PC-9 (cell line): Measurements from ENCODE around the gene STK26. TPM values are rescaled to one million over a fixed set of nuclear protein-coding genes. Genes with fewer than 3 reads are reported as not detected.
A peak's percentile ranks its signal among the peaks of the same experiment; 100 is the strongest.

Experiments used
- BruUV-seq: library from RNA; stranded (reverse); fragments of 400-500 nt; replicated peaks from 2 replicates; lab custom pipeline; 2021; lab: Mats Ljungman, UMichigan
- CTCF ChIA-PET: fragments of 300-600 bp; sonication (Branson Sonifier 250); formaldehyde crosslinking; loops from one replicate; lab custom pipeline; 2022; ENCODE audit warnings: antibody characterized with exemption; lab: Charles Lee
- POLR2A ChIA-PET: fragments of 300-600 bp; sonication (Branson Sonifier 250); formaldehyde crosslinking; loops from one replicate; lab custom pipeline; 2022; ENCODE audit warnings: antibody characterized with exemption; ENCODE audit not compliant: unreplicated experiment; lab: Charles Lee
- DNase-seq, 2 experiments: peaks; one replicate each; pipeline versions ENCODE4 v3.0.0 to v3.0.0-alpha.2; 2015 to 2022; ENCODE audit warnings: mixed read lengths in 1 of 2
- H2AFZ ChIP-seq: fragments of 200-600 bp; sonication (generic); 2 replicates; pipeline ENCODE4 v1.8.1; 2017; ENCODE audit warnings: antibody characterized with exemption
- H3F3A ChIP-seq: fragments of 200-600 bp; sonication (generic); 2 replicates; pipeline ENCODE4 v1.8.1; 2017; ENCODE audit warnings: antibody characterized with exemption, mild to moderate bottlenecking, low read depth; ENCODE audit not compliant: insufficient read depth
- H3K27ac ChIP-seq: fragments of 200-600 bp; sonication (generic); 2 replicates; pipeline ENCODE4 v1.6.1; 2016; ENCODE audit warnings: mixed run types
- H3K27me3 ChIP-seq: fragments of 200-600 bp; sonication (generic); 2 replicates; pipeline ENCODE4 v1.6.1; 2016; ENCODE audit warnings: low read depth, mixed run types; ENCODE audit not compliant: insufficient read depth
- H3K36me3 ChIP-seq: fragments of 200-600 bp; sonication (generic); 2 replicates; pipeline ENCODE4 v1.6.1; 2016; ENCODE audit warnings: low read depth, mixed run types
- H3K4me1 ChIP-seq: fragments of 200-600 bp; sonication (generic); replicated peaks from 2 replicates; pipeline ENCODE4 v1.6.1; 2016; ENCODE audit warnings: mixed run types; ENCODE audit not compliant: insufficient read depth
- H3K4me2 ChIP-seq: fragments of 200-600 bp; sonication (generic); 2 replicates; pipeline ENCODE4 v1.6.1; 2017; ENCODE audit warnings: mixed run types
- H3K4me3 ChIP-seq: fragments of 200-600 bp; sonication (generic); 2 replicates; pipeline ENCODE4 v1.6.1; 2016; ENCODE audit warnings: mixed run types
- H3K79me2 ChIP-seq: fragments of 200-600 bp; sonication (generic); 2 replicates; pipeline ENCODE4 v1.6.1; 2017; ENCODE audit warnings: low read depth, mixed run types
- H3K9me2 ChIP-seq: fragments of 200-600 bp; sonication (generic); 2 replicates; pipeline ENCODE4 v1.8.1; 2017; ENCODE audit warnings: mild to moderate bottlenecking; ENCODE audit not compliant: insufficient read depth
- H3K9me3 ChIP-seq: fragments of 200-600 bp; sonication (generic); 2 replicates; pipeline ENCODE4 v1.8.1; 2016; ENCODE audit warnings: low read depth; ENCODE audit not compliant: insufficient read depth
- H4K20me1 ChIP-seq: fragments of 200-600 bp; sonication (generic); 2 replicates; pipeline ENCODE4 v1.8.1; 2017; ENCODE audit not compliant: insufficient read depth
- CTCF ChIP-seq: fragments of 200-600 bp; sonication (generic); conservative IDR thresholded peaks from 2 replicates; pipeline ENCODE4 v1.6.1; 2017; ENCODE audit warnings: mixed run types, antibody characterized with exemption, mild to moderate bottlenecking, moderate library complexity
- EZH2 ChIP-seq: fragments of 200-600 bp; sonication (generic); IDR thresholded peaks from 2 replicates; pipeline ENCODE4 v1.8.0; 2017; ENCODE audit warnings: antibody characterized with exemption, low read depth
- intact Hi-C: fragments of 100-400 bp; cut with micrococcal nuclease; formaldehyde crosslinking; loops from one replicate; pipeline ENCODE4 v1.10.0; 2022; ENCODE audit not compliant: unreplicated experiment
- total RNA-seq: library from RNA; stranded (reverse); gene quantifications from 2 replicates; pipeline ENCODE4 v1.2.3, GENCODE V29; 2021

The STK26 gene
- total RNA-seq, 1 experiment from 2014 or later, result 48.4 TPM

- BruUV-seq, result no TSS peak
- H3K36me3 ChIP-seq, result no peaks in the 10 kb centered on the region
- no peak overlapping the region for H3K4me3 ChIP-seq
- H3F3A ChIP-seq, result 0 out of 2 replicates have a peak, but pooled peaks cover 3% of the 10 kb centered on the region
- no peaks in the 10 kb centered on the region for H4K20me1 ChIP-seq
- H2AFZ ChIP-seq, result no peak overlapping the region
- ChIA-PET POLR2A (no interaction called here), CTCF (no interaction called here)
- TF ChIP-seq EZH2 (no peak), CTCF (no peak)
- H3K79me2 ChIP-seq, result no peaks in the 10 kb centered on the region
- no peaks in the 10 kb centered on the region for H3K9me2 ChIP-seq
- no peak overlapping the region for H3K4me2 ChIP-seq
- intact Hi-C loops, result no loop called here
- no peaks in the 10 kb centered on the region for H3K27me3 ChIP-seq
- H3K27ac ChIP-seq, result no peak overlapping the region
- H3K9me3 ChIP-seq, result no peaks in the 10 kb centered on the region
- DNase-seq, result no peak
- no peaks in the 10 kb centered on the region for H3K4me1 ChIP-seq
Measured at GRCh38 chrX:131988236-131988635, 34.9 kb upstream of the STK26 start.

- POLR2A ChIA-PET, result interaction anchor here (0.7 kb wide), 1 partner anchor 138 kb away, joined by 3 read pairs; no protein-coding TSS in a partner anchor
- intact Hi-C loops, result loop anchor here (2.0 kb wide), 1 partner anchor 22 kb away; no protein-coding TSS in a partner anchor
- Histone ChIP-seq H3K9me2 (no peaks in the 10 kb centered on the region), H3K27ac (peak overlapping the region; percentile 92), H3K27me3 (no peaks in the 10 kb centered on the region), H3K4me2 (peak overlapping the region; percentile 62), H2AFZ (no peak overlapping the region), H3K4me1 (peaks cover 32% of the 10 kb centered on the region), H3K79me2 (no peaks in the 10 kb centered on the region), H3F3A (peaks cover 21% of the 10 kb centered on the region), H3K4me3 (no peak overlapping the region), H3K9me3 (no peaks in the 10 kb centered on the region), H3K36me3 (no peaks in the 10 kb centered on the region), H4K20me1 (no peaks in the 10 kb centered on the region)
- DNase-seq, result peak; percentile 67 to 99
- CTCF ChIA-PET, result no interaction called here
- BruUV-seq, result no TSS peak
- TF ChIP-seq CTCF (no peak), EZH2 (no peak)
Measured at GRCh38 chrX:132001127-132001526, 22.0 kb upstream of the STK26 start.

GRCh38 chrX:132004728-132005127, 18.4 kb upstream of the STK26 start:
- POLR2A ChIA-PET, result no interaction called here
- no peak for TF ChIP-seq EZH2
- no peak; the same call in 1 of the 2 replicates for TF ChIP-seq CTCF
- no TSS peak for BruUV-seq
- H3K79me2 ChIP-seq, result no peaks in the 10 kb centered on the region
- 0 out of 2 replicates have a peak overlapping the region, but pooled peaks have one; percentile 21 for H2AFZ ChIP-seq
- CTCF ChIA-PET, result interaction anchor here (0.5 to 0.6 kb wide), 2 partner anchors 49 to 213 kb away, joined by 3 to 5 read pairs; no protein-coding TSS in a partner anchor
- intact Hi-C loops, result no loop called here
- H3K9me3 ChIP-seq, result no peaks in the 10 kb centered on the region
- no peak overlapping the region for H3K4me3 ChIP-seq
- peaks cover 21% of the 10 kb centered on the region for H3F3A ChIP-seq
- H3K36me3 ChIP-seq, result no peaks in the 10 kb centered on the region
- no peaks in the 10 kb centered on the region for H3K27me3 ChIP-seq
- no peak overlapping the region for H3K4me2 ChIP-seq
- no peaks in the 10 kb centered on the region; the same call in 1 of the 2 replicates for H3K9me2 ChIP-seq
- no peak overlapping the region for H3K27ac ChIP-seq
- peak in 1 of 2 experiments; percentile 17 for DNase-seq
- H3K4me1 ChIP-seq, result peaks cover 28% of the 10 kb centered on the region
- no peaks in the 10 kb centered on the region for H4K20me1 ChIP-seq
